Measurements from ENCODE around the gene PRDM16.

Gene PRDM16

DNA sequence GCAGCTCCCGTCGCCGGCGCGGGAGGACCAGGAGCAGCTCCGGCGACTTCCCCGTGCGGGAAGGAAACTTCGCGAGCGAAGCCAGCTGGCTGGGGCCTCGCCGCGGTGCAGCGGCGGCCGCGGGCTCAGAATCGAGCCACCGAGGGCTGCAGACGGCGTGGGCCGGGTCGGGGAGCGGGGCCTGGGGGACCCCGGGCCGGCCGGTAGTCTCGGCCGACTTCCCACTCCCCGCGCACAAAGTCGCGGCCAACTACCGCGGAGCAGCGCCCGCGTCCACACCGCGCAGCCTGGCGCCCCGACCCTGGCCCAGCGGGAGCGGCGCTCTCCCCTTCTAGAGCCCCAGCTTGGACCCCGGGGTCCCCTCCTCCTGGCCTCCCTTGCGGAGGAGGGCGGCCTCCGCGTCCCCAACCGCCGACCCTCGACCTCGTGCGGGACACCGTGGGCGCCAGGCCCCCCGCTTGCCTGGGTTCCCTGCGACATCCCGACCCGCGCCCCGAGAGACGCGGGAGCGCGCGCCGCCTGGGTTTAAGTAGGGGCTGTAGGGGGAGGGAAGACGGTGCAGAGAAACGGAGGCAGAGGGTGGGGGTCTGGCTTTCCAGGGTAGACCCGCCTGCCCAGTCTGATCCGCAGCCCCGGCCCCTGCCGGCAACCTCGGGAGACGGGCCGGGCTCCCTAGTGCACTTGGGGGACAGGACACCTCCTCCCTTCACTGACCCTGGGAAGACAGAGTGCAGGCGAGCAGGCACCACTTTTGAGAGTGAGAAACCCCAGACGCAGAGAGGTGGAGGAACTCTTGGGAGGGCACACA is 4.7 kb downstream of the PRDM16 start:
- H3K4me2 ChIP-seq (ENCODE audit: low read depth, low read length), result no peak overlapping the region
- H3K27ac ChIP-seq (ENCODE audit: low read length), result no peak overlapping the region
- no peak overlapping the region for H3K4me3 ChIP-seq (ENCODE audit: low read length)
- H2AFZ ChIP-seq (ENCODE audit: low read length), result no peak overlapping the region
- no peaks in the 10 kb centered on the region for H4K20me1 ChIP-seq (ENCODE audit: insufficient read depth, low read length)
- H3K4me1 ChIP-seq (ENCODE audit: low read length), result no peaks in the 10 kb centered on the region
- H3K9me2 ChIP-seq (replicated peaks; ENCODE audit: insufficient read depth, low read length), result no peaks in the 10 kb centered on the region
- H3K79me2 ChIP-seq (ENCODE audit: low read length), result no peaks in the 10 kb centered on the region
- H3F3A ChIP-seq (ENCODE audit: insufficient read depth, low read length), result no peaks in the 10 kb centered on the region
- DNase-seq, result no peak
- TF ChIP-seq, protein P1, sequence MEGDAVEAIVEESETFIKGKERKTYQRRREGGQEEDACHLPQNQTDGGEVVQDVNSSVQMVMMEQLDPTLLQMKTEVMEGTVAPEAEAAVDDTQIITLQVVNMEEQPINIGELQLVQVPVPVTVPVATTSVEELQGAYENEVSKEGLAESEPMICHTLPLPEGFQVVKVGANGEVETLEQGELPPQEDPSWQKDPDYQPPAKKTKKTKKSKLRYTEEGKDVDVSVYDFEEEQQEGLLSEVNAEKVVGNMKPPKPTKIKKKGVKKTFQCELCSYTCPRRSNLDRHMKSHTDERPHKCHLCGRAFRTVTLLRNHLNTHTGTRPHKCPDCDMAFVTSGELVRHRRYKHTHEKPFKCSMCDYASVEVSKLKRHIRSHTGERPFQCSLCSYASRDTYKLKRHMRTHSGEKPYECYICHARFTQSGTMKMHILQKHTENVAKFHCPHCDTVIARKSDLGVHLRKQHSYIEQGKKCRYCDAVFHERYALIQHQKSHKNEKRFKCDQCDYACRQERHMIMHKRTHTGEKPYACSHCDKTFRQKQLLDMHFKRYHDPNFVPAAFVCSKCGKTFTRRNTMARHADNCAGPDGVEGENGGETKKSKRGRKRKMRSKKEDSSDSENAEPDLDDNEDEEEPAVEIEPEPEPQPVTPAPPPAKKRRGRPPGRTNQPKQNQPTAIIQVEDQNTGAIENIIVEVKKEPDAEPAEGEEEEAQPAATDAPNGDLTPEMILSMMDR (IDR thresholded peaks at IDR 0.05; ENCODE audit: low read length), result no peak
- TF ChIP-seq EZH2 (optimal IDR thresholded peaks at IDR 0.05; ENCODE audit: low read depth, low read length) (no peak), EZH2phosphoT487 (IDR thresholded peaks at IDR 0.05; ENCODE audit: low read length) (no peak)
- H3K9ac ChIP-seq (ENCODE audit: low read length), result no peak overlapping the region
- peaks cover 86% of the 10 kb centered on the region for H3K27me3 ChIP-seq (replicated peaks; ENCODE audit: insufficient read depth, low read length)
- no peaks in the 10 kb centered on the region for H3K36me3 ChIP-seq (replicated peaks; ENCODE audit: insufficient read depth, low read length)
- no peaks in the 10 kb centered on the region for H3K9me3 ChIP-seq (replicated peaks; ENCODE audit: insufficient read depth, low read length)

DNA sequence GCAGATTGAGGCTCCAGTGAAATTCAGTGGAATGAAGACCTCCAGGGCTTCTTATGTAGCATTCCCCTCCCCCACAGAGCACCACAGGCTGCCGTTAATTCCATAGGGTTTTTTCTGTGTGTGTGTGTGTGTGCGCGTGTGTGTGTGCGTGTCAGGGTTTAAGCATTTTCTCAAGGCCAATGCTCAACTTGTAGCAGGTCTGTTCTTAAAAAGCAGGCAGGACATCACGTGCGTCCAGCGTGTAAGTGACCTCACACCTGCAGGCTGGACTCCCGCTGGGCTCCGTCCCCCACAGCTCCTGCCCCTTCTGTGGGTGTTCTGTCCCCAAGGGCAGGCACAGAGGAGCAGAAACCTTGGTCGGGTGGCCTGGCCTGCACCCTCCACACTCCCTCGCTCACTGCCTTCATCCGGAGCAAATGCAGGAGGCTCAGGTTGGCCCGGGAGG is 5.3 kb downstream of the PRDM16 start:
- H3F3A ChIP-seq (ENCODE audit: insufficient read depth, low read length), result no peaks in the 10 kb centered on the region
- DNase-seq, result no peak
- no peak overlapping the region for H3K27ac ChIP-seq (ENCODE audit: low read length)
- no peaks in the 10 kb centered on the region for H3K9me3 ChIP-seq (replicated peaks; ENCODE audit: insufficient read depth, low read length)
- H3K4me1 ChIP-seq (ENCODE audit: low read length), result no peaks in the 10 kb centered on the region
- H3K4me2 ChIP-seq (ENCODE audit: low read depth, low read length), result no peak overlapping the region
- TF ChIP-seq, protein P1 (IDR thresholded peaks at IDR 0.05; ENCODE audit: low read length), result no peak
- TF ChIP-seq EZH2phosphoT487 (IDR thresholded peaks at IDR 0.05; ENCODE audit: low read length), result no peak
- TF ChIP-seq EZH2 (optimal IDR thresholded peaks at IDR 0.05; ENCODE audit: low read depth, low read length), result no peak
- no peaks in the 10 kb centered on the region for H3K79me2 ChIP-seq (ENCODE audit: low read length)
- no peak overlapping the region for H3K4me3 ChIP-seq (ENCODE audit: low read length)
- no peaks in the 10 kb centered on the region for H3K36me3 ChIP-seq (replicated peaks; ENCODE audit: insufficient read depth, low read length)
- H3K9ac ChIP-seq (ENCODE audit: low read length), result no peak overlapping the region
- H3K27me3 ChIP-seq (replicated peaks; ENCODE audit: insufficient read depth, low read length), result peaks cover 89% of the 10 kb centered on the region
- H4K20me1 ChIP-seq (ENCODE audit: insufficient read depth, low read length), result no peaks in the 10 kb centered on the region
- no peak overlapping the region for H2AFZ ChIP-seq (ENCODE audit: low read length)
- no peaks in the 10 kb centered on the region for H3K9me2 ChIP-seq (replicated peaks; ENCODE audit: insufficient read depth, low read length)

DNA sequence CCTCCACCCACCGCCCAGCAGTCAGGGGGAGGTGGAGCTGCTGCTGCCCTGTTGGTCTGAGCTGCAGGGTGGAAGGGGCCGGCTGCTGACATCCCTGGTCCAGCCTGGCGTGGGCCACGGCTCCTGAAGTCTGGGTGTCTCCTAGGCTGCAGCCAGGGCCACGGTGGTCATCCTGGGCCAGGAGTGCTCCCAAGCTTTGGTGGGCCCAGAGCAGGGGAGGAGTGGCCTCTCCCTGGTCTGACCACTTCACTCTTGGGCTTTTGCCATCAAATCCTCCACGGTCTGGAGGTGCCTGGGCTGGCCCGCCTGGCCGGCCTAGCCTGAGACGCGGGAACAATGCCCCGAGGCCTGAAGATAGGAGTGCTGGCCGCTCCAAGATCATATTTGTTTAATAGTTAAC is 5.8 kb downstream of the PRDM16 start:
- H3K27ac ChIP-seq (ENCODE audit: low read length), result no peak overlapping the region
- no peak overlapping the region for H3K9ac ChIP-seq (ENCODE audit: low read length)
- peaks cover 93% of the 10 kb centered on the region for H3K27me3 ChIP-seq (replicated peaks; ENCODE audit: insufficient read depth, low read length)
- H3K4me3 ChIP-seq (ENCODE audit: low read length), result no peak overlapping the region
- H3K4me2 ChIP-seq (ENCODE audit: low read depth, low read length), result no peak overlapping the region
- TF ChIP-seq EZH2 (optimal IDR thresholded peaks at IDR 0.05; ENCODE audit: low read depth, low read length), result no peak
- no peaks in the 10 kb centered on the region for H4K20me1 ChIP-seq (ENCODE audit: insufficient read depth, low read length)
- no peaks in the 10 kb centered on the region for H3K4me1 ChIP-seq (ENCODE audit: low read length)
- H3K79me2 ChIP-seq (ENCODE audit: low read length), result no peaks in the 10 kb centered on the region
- H2AFZ ChIP-seq (ENCODE audit: low read length), result no peak overlapping the region
- no peaks in the 10 kb centered on the region for H3K9me2 ChIP-seq (replicated peaks; ENCODE audit: insufficient read depth, low read length)
- DNase-seq, result no peak
- H3K9me3 ChIP-seq (replicated peaks; ENCODE audit: insufficient read depth, low read length), result no peaks in the 10 kb centered on the region
- H3F3A ChIP-seq (ENCODE audit: insufficient read depth, low read length), result no peaks in the 10 kb centered on the region
- no peaks in the 10 kb centered on the region for H3K36me3 ChIP-seq (replicated peaks; ENCODE audit: insufficient read depth, low read length)
